GM18508 (cell line): ENCODE results near the gene UBE2H.
"Not testable (repeated sequence)": the region's sequence is repeated elsewhere in the genome, so short reads cannot be mapped to it uniquely, and the experiment has no call there.

Experiments used
- ATAC-seq: cut with Tn5 transposase; IDR thresholded peaks from one replicate; pipeline ENCODE4 v1.9.1; 2021; ENCODE audit warnings: moderate number of reproducible peaks; ENCODE audit not compliant: insufficient read depth, unreplicated experiment

The UBE2H gene

GRCh38 chr7:129853661-129854268 lies 99.0 kb downstream of the UBE2H start:
- no peak for ATAC-seq

GRCh38 chr7:129851809-129852208 lies 101.0 kb downstream of the UBE2H start:
- no peak for ATAC-seq

- no peak for ATAC-seq
These were observed 101.6 kb downstream of the UBE2H start for GRCh38 chr7:129851174-129851573.

- ATAC-seq = no peak
These were observed 104.3 kb downstream of the UBE2H start for GRCh38 chr7:129848436-129848835.

GRCh38 chr7:129845972-129846327 lies 106.8 kb downstream of the UBE2H start:
- no peak for ATAC-seq

GRCh38 chr7:129845178-129845971 lies 107.4 kb downstream of the UBE2H start:
- ATAC-seq = no peak

GRCh38 chr7:129843978-129844840 lies 108.6 kb downstream of the UBE2H start:
- no peak for ATAC-seq

GRCh38 chr7:129843365-129843898 lies 109.3 kb downstream of the UBE2H start:
- no peak for ATAC-seq

GRCh38 chr7:129841465-129841864 lies 111.3 kb downstream of the UBE2H start:
- ATAC-seq = no peak

- no peak for ATAC-seq
These were observed 112.0 kb downstream of the UBE2H start for GRCh38 chr7:129840757-129841156.

- no peak for ATAC-seq
These were observed 115.8 kb downstream of the UBE2H start for GRCh38 chr7:129836983-129837382.

GRCh38 chr7:129835569-129835968 lies 117.2 kb downstream of the UBE2H start:
- no peak for ATAC-seq

- not testable (repeated sequence) for ATAC-seq
These were observed 119.4 kb downstream of the UBE2H start for GRCh38 chr7:129833353-129833752.

- ATAC-seq = no peak
These were observed 120.0 kb downstream of the UBE2H start for GRCh38 chr7:129832701-129833227.

- no peak for ATAC-seq
These were observed 120.5 kb downstream of the UBE2H start for GRCh38 chr7:129832282-129832681.

GRCh38 chr7:129831424-129832058 lies 121.2 kb downstream of the UBE2H start:
- ATAC-seq = no peak

- no peak for ATAC-seq
These were observed 121.8 kb downstream of the UBE2H start for GRCh38 chr7:129830949-129831348.

GRCh38 chr7:129829737-129830631 lies 122.8 kb downstream of the UBE2H start:
- no peak for ATAC-seq
